ENCODE measurements around the gene PI4K2A. TPM values are rescaled to one million over a fixed set of nuclear protein-coding genes. Genes with fewer than 3 reads are reported as not detected.

Gene PI4K2A
- total RNA-seq, 1 donor from 2014 or later, result 7.7 TPM

DNA sequence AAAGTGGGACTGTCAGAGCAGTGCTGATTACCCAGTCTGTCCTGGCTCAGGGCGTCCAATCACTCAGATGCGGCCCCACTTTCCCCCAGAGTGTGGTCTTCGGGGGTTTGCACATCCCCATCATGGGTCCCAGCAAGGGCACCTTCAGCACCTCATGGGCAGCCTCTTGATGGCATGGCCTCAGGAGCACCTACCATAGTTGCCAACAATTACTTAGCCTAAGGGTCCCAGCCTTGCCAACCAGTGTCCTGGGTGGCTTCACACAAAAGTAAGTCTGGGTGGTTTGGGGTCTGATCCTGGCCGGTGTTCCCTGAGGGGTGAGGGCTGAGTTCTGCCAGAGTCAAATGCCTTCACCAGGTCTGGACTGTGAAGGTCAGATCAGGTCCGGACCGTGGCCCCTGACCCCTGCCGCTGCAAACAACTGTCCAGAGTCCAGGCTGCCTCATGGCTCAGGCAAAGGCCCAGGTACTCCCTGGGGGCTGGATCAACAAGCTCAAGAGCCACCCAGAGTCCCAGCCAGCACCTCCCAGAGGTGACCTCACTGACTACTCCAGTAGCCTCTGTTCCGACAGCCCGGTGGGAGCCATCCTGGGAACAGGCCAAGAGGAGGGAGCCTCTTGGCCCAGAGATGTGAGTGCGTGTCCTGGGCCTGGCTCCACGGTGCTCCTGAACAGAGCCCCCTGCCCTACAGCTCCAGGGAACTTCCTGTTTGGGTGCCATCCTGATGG is 66.8 kb downstream of the PI4K2A start:
- no peak for DNase-seq

DNA sequence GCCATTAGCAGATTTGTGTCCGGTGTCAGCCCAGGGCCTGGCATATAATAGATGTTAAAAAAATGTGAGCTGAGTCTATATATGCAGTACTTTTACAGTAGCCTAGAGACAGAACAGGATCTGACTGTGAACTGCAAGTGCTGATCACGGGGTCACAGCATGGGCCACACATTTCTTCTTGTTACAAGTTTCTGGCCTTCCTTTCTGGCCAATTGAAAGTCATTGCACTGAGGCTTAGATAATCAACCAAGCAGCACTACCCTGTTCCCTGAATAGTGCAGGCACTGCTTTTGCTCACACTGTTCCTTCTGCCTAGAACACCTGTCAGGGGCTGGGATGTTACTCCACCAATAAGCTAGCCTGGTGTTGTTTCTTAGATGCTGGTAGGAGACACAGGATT is 67.7 kb downstream of the PI4K2A start:
- no peak for DNase-seq

DNA sequence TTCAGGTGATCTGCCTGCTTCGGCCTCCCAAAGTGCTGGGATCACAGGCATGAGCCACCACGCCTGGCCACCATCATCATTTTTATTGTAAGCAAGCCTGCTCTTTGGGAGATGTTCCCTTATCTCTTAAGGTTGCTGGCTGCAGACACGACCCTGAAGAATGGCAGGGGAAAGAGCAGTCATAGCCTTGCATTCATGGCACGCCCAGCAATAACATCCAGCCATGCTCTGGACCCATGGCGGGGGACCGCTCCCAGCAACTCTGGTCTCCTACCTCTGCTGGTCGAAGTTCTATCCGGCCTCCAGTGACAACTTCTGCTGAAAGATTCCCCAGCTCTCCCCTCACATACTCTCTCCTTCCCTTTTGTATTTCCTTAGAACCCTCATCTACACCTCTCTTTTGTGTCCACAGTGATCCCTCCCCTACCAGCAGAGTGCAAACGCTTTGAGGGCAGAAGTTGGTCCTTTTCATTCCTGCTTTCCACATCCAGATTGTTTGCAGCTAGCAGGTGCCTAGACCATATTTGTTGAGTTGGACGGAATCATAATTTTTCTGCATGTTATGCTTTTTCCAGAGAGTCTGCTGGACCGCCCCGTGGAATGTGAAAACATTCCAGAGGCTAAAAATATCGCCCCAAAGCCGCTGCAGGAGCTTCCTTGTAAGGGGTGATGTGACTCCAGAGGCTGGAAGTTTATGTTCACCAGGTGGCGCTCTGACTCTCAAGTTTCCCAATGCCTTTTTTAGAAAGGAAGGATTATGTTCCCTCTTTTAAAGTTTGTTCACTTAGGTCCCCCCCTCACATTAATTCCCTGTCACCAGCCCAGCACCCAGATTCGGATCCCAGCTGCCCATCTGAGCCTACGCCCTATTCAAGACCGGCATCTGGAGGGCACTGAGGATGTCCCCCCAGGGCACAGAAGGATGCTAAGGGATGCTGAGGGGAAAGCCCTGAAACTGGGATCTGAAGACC is 68.8 kb downstream of the PI4K2A start:
- peak; percentile 64 for DNase-seq

DNA sequence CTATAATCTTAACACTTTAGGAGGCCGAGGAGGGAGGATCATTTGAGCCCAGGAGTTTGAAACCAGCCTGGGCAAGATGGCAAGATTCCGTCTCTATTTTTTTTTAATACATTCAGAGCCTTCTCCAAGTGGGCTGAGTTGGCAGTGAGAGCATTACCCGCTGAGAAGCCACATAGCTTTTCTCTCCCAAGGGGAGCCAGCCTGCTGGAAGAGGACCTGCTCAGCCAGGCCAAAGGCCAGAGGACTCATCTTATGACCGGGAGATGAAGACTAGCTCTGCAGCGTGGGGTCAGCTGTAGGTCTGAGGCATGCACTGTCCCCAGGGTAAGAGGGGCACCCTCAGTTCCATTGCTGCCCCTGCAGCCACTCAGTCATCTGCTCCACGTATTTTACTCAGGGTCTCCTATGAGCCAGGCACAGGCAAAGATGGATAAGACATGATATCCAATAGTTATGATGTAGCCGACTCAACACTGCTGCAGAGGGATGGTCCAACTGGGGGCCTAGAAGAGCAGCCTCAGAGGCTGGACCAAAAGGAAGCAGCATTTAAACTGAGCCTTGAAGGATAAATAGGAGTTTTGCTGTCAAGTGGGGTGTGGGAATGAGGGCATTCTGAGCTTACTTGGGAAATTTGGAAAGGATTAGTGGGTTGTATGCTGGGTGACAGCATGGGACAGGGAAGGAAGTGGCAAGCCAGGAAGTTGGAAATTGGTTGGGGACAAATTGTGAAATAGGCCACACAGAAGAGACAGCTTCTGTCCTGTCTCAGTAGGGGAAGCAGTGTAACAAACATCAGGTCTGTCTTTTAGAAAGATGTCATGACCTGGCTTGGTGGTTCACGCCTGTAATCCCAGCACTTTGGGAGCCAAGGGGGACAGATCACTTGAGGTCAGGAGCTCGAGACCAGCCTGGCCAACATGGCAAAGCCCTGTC is 71.4 kb downstream of the PI4K2A start:
- DNase-seq, result no peak

DNA sequence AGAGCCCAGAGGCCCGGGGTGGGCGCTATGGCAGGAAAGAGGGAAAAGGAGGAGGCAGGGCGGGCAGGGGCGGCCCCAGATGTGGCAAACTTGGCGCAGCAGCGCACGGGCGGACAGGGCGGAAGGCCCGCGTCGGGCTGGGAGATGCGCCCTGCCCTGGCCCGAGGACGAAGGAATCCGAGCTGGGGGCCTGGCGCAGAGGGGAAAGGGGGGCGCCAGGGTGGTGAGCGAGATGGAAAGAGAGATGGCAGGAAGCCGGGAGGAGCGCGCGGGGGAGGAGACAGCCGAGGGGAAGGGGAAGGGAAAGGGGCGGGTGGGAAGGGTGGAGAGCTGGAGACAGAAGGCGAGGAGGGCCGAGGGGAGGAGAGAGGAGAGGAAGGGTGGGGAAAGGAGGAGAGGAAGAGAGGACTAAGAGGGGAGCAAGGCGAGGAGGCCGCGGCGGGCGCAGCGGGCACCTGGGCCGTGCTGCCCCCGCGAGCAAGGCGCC is 72.9 kb downstream of the PI4K2A start, which contains the start of gene MARVELD1:
TSS of gene MARVELD1 (plus strand) at position 392 of the 487 bp plus-strand sequence. CDS start 147 bp downstream, outside the sequence.
- peak; percentile 87 for DNase-seq

DNA sequence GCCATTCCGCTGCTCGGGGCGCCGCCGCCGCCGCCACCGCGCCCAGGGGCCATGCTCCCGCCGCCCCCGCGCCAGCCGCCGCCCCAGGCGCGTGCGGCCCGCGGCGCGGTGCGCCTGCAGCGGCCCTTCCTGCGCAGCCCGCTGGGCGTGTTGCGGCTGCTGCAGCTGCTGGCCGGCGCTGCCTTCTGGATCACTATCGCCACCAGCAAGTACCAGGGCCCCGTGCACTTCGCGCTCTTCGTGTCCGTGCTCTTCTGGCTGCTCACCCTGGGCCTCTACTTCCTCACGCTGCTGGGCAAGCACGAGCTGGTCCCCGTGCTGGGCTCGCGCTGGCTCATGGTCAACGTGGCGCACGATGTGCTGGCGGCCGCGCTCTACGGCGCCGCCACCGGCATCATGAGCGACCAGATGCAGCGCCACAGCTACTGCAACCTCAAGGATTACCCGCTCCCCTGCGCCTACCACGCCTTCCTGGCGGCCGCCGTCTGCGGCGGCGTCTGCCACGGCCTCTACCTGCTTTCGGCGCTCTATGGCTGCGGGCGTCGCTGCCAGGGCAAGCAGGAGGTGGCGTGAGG is 73.4 kb downstream of the PI4K2A start:
- DNase-seq, result peak; percentile 33

DNA sequence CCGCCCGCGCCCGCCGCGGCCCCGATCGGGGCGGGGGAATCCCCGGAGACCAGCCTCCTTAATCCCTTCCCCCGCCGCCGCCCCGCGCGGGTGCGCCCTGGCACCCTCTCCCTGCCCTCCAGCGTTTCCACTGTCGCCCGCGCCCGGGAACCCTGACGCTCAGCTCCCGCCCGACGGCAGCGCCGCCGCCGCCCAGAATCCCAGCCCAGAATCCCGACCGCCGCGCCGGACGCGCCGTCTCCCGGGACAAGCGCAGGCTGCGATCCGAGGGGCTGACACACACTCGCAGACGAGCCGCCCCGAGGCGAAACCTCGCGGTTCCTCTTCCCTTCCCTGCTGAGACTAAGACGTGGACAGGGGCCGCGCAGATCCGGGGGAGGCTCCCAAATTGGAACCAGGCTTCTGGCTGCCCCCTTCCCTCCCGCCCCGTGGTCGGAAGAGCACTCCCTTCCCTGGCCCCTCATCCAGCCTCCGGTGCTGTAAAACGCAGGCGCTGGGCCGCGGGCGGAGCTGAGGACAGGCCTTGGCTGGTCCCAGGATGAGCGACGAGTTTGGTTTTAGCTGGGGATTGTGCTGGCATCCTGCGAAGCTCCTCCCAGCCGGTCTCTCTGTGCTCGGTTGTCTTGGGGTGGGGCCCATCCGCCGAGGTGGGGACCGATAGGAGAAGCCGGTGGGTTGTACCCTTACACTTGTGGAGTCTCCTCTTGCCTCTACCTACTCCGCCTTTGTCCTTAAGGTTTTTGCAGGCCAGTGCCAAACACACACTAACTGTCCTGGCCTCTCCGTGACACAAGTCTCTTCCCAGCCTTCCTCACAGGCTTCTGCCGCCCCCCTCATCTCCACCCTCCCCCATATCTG is 74.2 kb downstream of the PI4K2A start:
- peak; percentile 90 for DNase-seq

DNA sequence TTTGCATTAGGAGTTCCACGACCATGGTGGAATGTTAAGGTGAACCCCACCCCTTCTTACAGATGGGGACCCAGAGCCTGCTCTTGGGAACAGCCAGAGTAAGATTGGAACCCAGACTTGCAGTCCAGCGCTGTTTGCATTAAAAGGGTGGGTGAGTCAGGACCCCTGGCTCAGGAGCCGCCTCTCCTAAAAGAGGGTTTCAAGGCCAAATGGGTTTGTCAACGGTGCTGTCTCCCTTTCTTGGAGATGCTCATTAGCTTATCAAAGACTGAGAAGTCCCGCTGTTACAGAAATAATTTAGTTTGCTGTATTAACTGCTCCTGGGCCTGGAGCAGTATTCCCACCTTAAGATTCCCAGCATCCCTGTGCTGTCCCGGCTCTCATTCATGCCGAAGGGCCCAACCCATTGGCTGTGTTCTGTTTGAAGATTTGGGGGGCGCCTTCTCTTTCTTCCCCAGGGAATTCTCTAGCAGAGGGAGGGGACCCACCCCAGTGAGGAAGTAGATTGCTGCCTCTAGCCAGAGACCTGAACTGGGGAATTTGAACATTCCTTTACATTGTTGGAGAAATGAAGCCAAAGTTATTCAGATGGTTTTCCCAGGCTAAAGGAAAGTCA is 74.9 kb downstream of the PI4K2A start:
- no peak for DNase-seq

DNA sequence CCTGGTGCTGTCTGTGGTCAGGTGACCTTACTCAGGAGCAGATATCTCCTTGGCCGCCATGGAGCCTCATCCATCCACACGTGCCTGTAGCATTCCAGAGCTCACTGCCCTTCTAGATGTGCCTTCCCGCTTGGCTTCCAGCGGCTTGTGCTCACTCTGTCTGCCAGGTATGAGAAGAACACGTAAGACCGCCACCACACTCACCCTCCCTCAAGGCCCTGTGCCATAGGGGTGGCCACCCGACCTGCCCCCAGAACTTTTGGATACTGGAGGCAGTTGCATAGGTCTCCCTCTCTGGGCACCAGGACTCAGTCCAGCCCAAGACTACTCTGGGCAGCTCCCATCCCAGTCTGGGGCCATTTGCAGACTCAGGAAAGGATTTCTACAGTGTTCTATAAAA is 77.2 kb downstream of the PI4K2A start:
- no peak for DNase-seq

DNA sequence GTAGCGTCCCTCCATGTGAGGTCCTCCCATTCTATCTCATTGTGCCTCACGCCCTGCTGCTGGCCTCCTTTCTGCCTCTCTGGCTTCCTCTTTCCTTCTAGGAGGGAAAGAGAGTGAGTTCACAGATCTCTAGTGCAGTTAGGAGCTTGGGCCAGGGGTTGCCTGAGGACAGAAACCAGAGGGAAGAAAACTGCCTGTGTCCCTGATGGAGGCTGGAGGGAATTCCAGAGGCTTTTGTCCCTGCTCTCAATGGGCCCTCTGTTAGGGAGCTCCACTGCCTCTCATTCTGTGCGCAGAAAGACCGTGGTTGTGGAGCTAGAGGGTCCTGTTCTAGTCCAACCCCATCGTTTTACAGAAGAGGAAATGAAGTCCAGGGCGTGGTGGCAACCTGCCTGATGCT is 77.7 kb downstream of the PI4K2A start:
- no peak for DNase-seq

DNA sequence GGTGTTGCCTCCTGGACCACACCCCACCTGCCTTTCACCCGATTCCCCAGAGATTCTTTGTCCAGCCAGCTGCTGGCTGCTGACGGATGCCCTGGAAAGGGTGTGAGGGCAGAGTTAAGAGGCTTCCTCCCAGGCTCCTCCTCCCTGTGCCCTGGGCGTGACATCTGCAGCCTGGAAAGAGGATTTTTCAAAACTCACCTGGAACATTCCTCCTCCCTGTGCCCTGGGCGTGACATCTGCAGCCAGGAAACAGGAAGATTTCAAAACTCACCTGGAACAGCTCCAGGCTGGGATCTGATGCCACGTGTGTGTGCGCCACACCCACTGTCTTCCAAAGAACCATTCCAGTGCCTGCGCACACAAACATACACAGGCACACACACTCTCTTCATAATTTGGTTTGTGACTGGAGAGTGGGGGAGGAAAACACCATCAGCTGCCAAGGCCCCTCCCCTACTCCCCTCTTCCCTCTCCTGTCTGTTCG is 78.2 kb downstream of the PI4K2A start:
- DNase-seq, result peak; percentile 33

DNA sequence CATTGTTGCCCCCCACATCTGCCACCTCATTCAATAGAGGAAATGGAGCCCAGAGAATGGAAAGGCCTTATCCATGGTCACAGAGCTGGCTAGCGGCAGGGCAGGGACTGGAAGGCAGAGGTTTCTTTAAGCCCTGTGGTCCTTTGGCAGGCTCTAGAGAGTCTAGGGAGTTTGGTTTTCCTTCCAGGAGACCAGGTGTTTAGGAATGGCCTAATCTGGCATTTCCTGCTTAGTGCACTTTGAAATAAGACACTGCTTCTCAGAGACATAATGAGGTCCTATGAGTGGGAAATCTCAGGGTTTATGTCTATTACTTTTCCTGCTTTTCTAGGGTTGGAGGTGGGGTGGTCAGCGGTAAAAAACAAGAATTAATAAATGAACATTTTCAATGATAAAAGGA is 79.1 kb downstream of the PI4K2A start:
- no peak for DNase-seq

DNA sequence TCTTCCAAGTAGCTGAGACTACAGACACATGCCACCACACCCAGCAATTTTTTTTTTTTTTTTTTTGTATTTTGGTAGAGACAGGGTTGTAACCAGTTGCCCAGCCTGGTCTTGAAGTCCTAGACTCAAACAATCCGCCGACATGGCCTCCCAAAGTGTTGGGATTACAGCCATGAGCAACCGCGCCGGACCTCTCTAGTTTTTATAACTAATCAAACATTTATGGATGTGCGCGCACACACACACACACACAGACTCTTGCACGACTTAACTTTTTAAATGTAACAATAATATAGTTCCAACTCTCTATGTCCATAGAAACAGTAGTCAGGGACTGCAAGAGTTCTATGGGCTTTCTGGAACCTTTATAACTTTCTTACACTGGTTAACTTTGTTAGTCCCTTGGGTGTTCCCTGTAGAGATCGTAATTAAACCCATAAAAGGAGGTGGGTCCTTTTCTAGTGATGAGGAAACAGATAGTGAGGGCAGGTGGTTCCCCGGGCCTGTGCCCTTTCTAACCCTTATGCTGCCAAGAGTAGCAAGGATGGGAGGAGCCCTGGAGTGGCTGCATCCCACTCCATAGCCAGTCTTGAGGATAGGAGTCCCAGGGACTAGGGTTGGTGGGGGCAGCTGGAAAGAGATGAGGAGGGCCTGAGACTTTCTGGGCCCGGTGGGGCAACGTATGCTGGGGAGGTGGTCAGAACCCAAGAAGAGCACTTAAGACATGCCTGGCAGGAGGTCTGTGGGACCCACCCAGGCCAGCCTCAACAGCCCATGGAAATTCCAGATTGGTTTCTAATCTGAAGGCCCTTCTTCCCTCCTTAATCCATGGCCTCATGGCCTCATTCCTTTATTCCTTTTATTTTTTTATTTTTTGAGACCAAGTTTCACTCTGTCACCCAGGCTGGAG is 81.7 kb downstream of the PI4K2A start:
- DNase-seq, result no peak

DNA sequence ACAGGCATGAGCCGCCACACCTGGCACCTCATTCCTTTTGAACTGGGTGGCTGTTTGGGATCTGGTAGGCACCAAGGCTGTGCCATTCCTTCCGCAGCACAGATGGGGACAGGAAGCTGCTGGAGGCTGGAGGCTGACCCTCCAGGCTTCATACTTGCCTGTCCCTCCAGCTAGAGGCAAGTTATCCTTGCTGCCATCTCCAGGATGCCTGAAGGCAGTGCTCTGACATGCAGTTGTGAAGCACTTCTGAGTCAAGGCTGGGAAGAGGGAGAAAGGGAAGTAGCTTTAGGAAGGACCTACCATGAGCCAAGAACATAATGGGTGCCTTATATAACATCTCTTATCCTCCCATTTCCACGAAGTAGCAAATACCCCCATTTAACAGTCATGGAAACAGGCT is 82.5 kb downstream of the PI4K2A start:
- no peak for DNase-seq

DNA sequence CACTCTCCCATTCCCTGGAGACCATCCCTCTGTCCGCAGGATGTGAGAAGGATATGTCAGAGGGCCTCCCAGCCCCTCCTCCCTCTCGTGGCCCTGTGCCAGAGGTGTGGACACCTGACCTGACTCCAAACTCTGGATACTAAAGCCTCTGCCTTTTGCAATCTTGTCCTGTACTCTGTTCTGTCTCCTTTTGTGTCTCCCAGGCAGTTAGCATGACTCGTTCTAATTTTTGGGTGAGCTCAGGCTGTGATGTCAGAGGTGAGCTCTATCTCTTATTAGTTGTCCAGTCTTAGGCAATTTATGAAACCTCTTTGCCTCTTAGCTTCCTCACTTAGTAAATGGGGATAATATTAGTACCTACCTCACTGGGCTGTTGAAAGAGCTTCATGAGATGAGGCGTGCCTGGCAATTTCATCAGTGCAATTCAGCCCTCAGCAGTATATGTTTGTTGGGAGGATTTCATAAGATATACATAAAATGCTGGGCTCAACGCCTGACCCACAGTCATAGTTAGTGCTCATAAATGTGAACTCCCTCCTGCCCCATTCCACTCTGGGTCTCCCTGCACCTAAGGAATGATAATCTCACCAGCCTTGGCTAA is 84.0 kb downstream of the PI4K2A start:
- no peak for DNase-seq
